Endothelial cell of umbilical vein (primary cell): ENCODE measurements around the gene NIF3L1. TPM values are rescaled to one million over a fixed set of nuclear protein-coding genes. Genes with fewer than 3 reads are reported as not detected.

Source experiments
- BruUV-seq: library from RNA; stranded (reverse); fragments of 400-500 nt; replicated peaks from 2 replicates; lab custom pipeline; 2021; lab: Mats Ljungman, UMichigan
- CTCF ChIA-PET: fragments of 300-600, 350-600 bp; sonication (Branson Sonifier 250); formaldehyde crosslinking; loops from one replicate; lab custom pipeline; 2021; ENCODE audit warnings: antibody characterized with exemption, inconsistent platforms; lab: Charles Lee
- POLR2A ChIA-PET: fragments of 300-600, 350-600 bp; sonication (Branson Sonifier 250); formaldehyde crosslinking; loops from one replicate; lab custom pipeline; 2021; ENCODE audit warnings: antibody characterized with exemption, inconsistent platforms; lab: Charles Lee
- DNase-seq: peaks from one replicate; pipeline ENCODE4 v3.0.0-alpha.2; 2011; ENCODE audit warnings: low read depth, low spot score
- FAIRE-seq: peaks from 2 replicates; lab custom pipeline; 2011; peaks lifted over from hg19 to GRCh38; lab: Jason Lieb, UNC
- H2AFZ ChIP-seq: 2 replicates; pipeline ENCODE4 v1.6.0; 2012; ENCODE audit warnings: low read depth, low read length, control low read depth, inconsistent platforms
- H3K27ac ChIP-seq: 2 replicates; pipeline ENCODE4 v1.5.1; 2011; ENCODE audit warnings: low read depth, mild to moderate bottlenecking, control low read depth, low read length, moderate library complexity; ENCODE audit not compliant: insufficient read depth
- H3K27me3 ChIP-seq, 2 experiments: 2 replicates each; pipeline versions ENCODE4 v1.6.0 to v1.6.1; 2011; ENCODE audit warnings: low read length in 2 of 2, mixed read lengths in 1 of 2; ENCODE audit not compliant: control insufficient read depth in 2 of 2, insufficient read depth in 2 of 2
- H3K36me3 ChIP-seq, 2 experiments: 2 replicates in 1 of 2; 3 replicates in 1 of 2; pipeline ENCODE4 v1.5.1; 2011; ENCODE audit warnings: low read length in 2 of 2, mild to moderate bottlenecking in 1 of 2, moderate library complexity in 1 of 2; ENCODE audit not compliant: control insufficient read depth in 2 of 2, insufficient read depth in 2 of 2; ENCODE audit errors: extremely low read depth in 1 of 2
- H3K4me1 ChIP-seq: 3 replicates; pipeline ENCODE4 v1.5.1; 2011; ENCODE audit warnings: mild to moderate bottlenecking, low read length; ENCODE audit not compliant: control insufficient read depth, insufficient read depth; ENCODE audit errors: extremely low read depth
- H3K4me2 ChIP-seq: 2 replicates; pipeline ENCODE4 v1.6.1; 2011; ENCODE audit warnings: low read length, control low read depth, mixed read lengths; ENCODE audit not compliant: insufficient read depth
- H3K4me3 ChIP-seq, 3 experiments: fragments of 200-600 bp in 1 of 3; sonication (generic), shearing (Covaris generic) in 1 of 3; replicated peaks in 1 of 3; 2 replicates each; pipeline ENCODE4 v1.5.1; 2011 to 2016; ENCODE audit warnings: control low read depth in 3 of 3, low read length in 3 of 3, mild to moderate bottlenecking in 2 of 3, inconsistent platforms in 1 of 3, low read depth in 1 of 3, moderate library complexity in 1 of 3; ENCODE audit not compliant: insufficient read depth in 1 of 3
- H3K79me2 ChIP-seq: 2 replicates; pipeline ENCODE4 v1.6.0; 2012; ENCODE audit warnings: low read length, inconsistent platforms; ENCODE audit not compliant: control insufficient read depth, insufficient read depth
- H3K9ac ChIP-seq: replicated peaks from 2 replicates; pipeline ENCODE3; 2011; ENCODE audit warnings: low read length, control low read depth; ENCODE audit not compliant: insufficient read depth; ENCODE audit errors: extremely low read depth
- H3K9me1 ChIP-seq: replicated peaks from 3 replicates; pipeline ENCODE4 v1.6.0; 2011; ENCODE audit warnings: mild to moderate bottlenecking, low read length; ENCODE audit not compliant: control insufficient read depth, insufficient read depth; ENCODE audit errors: extremely low read depth
- H3K9me3 ChIP-seq: replicated peaks from 2 replicates; pipeline ENCODE4 v1.5.1; 2012; ENCODE audit warnings: low read length, inconsistent platforms; ENCODE audit not compliant: control insufficient read depth, insufficient read depth
- H4K20me1 ChIP-seq: replicated peaks from 2 replicates; pipeline ENCODE3; 2011; ENCODE audit warnings: mild to moderate bottlenecking, low read length; ENCODE audit not compliant: control insufficient read depth, insufficient read depth; ENCODE audit errors: extremely low read depth
- EZH2 ChIP-seq: IDR thresholded peaks from 2 replicates; pipeline ENCODE4 v1.6.1; 2012; ENCODE audit warnings: borderline replicate concordance, low read depth, mild to moderate bottlenecking, moderate library complexity, low read length, inconsistent platforms; ENCODE audit not compliant: severe bottlenecking
- POLR2A ChIP-seq: IDR thresholded peaks from 2 replicates; pipeline ENCODE4 v1.6.1; 2012; ENCODE audit warnings: low read depth, mild to moderate bottlenecking, control low read depth, low read length
- POLR2AphosphoS5 ChIP-seq: IDR thresholded peaks from 2 replicates; pipeline ENCODE4 v1.6.1; 2012; ENCODE audit warnings: low read depth, mild to moderate bottlenecking, control low read depth, low read length, moderate library complexity; ENCODE audit not compliant: insufficient read depth
- dilution Hi-C: fragments of 300-500 bp; cut with MboI; formaldehyde crosslinking; loops from one replicate; pipeline ENCODE4 v1.15.0; 2019; ENCODE audit warnings: low sequenced_read_pairs; ENCODE audit not compliant: extremely low pct_ligation_motif_present
- intact Hi-C: fragments of 100-400 bp; cut with micrococcal nuclease; formaldehyde crosslinking; loops from one replicate; pipeline ENCODE4 v1.10.0; 2022
- polyA plus RNA-seq, 4 experiments: library from polyadenylated mRNA; depleted of rRNA in 3 of 4; stranded (reverse) in 3 of 4; unstranded in 1 of 4; fragments of >200 nt; gene quantifications; 2 replicates each; pipeline versions ENCODE4 v1.2.1 to v1.2.3, GENCODE V29; 2011 to 2012; ENCODE audit warnings: missing spikeins in 1 of 4
- total RNA-seq: library from RNA; stranded (reverse); gene quantifications from 2 replicates; pipeline ENCODE4 v1.2.3, GENCODE V29; 2021
- TF ChIP-seq, protein P1 (sequence below), 2 donors: IDR thresholded peaks; 1 replicate in 1 of 2; 2 replicates in 1 of 2; pipeline ENCODE4 v1.5.1; 2011; ENCODE audit warnings: low read length in 2 of 2, mild to moderate bottlenecking in 2 of 2, moderate library complexity in 2 of 2, control low read depth in 1 of 2, inconsistent platforms in 1 of 2, low read depth in 1 of 2; ENCODE audit not compliant: insufficient read depth in 1 of 2; ENCODE audit errors: extremely low read depth in 1 of 2

Gene NIF3L1
- total and polyA plus RNA-seq, 2 donors (not counting 3 experiments of a cell fraction or from before 2014, with no cell fraction given) = 16.3 to 37.5 TPM

DNA sequence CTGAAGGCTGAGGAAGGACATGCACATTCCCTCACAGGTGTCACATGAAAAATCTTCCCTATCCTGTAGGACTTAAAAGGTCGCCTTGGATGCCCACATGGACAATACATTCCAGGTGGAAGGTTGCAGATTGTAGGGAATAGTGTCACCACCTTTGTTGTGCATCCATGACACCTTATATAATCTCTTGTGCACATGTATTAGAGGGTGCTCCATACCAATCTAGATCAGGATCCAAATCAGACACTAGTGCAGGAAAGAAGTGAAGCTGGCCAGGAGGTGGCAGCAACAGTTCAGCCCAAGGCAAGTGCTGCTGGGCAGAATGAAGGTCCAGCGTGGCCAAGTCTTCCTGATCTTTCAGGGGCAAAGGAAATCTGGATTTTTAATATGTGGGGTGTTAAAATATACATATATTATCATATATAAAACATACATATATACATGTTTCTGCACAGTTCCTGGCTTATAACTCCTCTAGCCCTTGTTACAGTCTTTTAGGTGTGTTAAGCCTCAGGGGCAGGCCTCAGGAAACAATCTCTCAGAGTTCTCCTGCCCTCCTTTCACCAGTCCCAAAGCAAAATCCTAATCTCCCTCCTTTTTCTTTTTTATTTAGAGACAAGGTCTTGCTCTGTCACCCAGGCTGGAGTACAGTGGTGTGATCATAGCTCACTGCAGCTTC is 16.6 kb downstream of the NIF3L1 start:
- peaks cover 1 to 2% of the 10 kb centered on the region in 2 experiments for H3K36me3 ChIP-seq
- peak; percentile 92 for FAIRE-seq
- intact Hi-C loops = loop anchor here (1.0 to 10.0 kb wide), 5 partner anchors 164 to 459 kb away; no protein-coding TSS in a partner anchor

More for the DNA sequence above, 16.6 kb downstream of the NIF3L1 start:
- no TSS peak for BruUV-seq
- H3K9ac ChIP-seq = no peak overlapping the region
- H3K9me1 ChIP-seq = no peaks in the 10 kb centered on the region
- H3K9me3 ChIP-seq = no peaks in the 10 kb centered on the region
- no peak overlapping the region for H3K4me2 ChIP-seq
- no peak overlapping the region for H2AFZ ChIP-seq
- CTCF ChIA-PET = interaction anchor here (0.6 to 6.1 kb wide), 24 partner anchors 9 to 458 kb away, joined by 3 to 124 read pairs (median 5); partner anchors contain the start of genes CASP10 and NIF3L1
- H3K27ac ChIP-seq = no peak overlapping the region
- H4K20me1 ChIP-seq = no peaks in the 10 kb centered on the region
- peak; percentile 76 for DNase-seq
- POLR2A ChIA-PET = no interaction called here
- H3K27me3 ChIP-seq = no peaks in the 10 kb centered on the region
- TF ChIP-seq POLR2A = peak; percentile 26
- TF ChIP-seq, protein P1, sequence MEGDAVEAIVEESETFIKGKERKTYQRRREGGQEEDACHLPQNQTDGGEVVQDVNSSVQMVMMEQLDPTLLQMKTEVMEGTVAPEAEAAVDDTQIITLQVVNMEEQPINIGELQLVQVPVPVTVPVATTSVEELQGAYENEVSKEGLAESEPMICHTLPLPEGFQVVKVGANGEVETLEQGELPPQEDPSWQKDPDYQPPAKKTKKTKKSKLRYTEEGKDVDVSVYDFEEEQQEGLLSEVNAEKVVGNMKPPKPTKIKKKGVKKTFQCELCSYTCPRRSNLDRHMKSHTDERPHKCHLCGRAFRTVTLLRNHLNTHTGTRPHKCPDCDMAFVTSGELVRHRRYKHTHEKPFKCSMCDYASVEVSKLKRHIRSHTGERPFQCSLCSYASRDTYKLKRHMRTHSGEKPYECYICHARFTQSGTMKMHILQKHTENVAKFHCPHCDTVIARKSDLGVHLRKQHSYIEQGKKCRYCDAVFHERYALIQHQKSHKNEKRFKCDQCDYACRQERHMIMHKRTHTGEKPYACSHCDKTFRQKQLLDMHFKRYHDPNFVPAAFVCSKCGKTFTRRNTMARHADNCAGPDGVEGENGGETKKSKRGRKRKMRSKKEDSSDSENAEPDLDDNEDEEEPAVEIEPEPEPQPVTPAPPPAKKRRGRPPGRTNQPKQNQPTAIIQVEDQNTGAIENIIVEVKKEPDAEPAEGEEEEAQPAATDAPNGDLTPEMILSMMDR (IDR thresholded peaks at IDR 0.05; ENCODE audit: extremely low read depth in 1 of 2, insufficient read depth in 1 of 2, low read depth in 1 of 2, low read length in 2 of 2) = peak; percentile 73 to 75
- TF ChIP-seq POLR2AphosphoS5 = peak; percentile 26
- no peak for TF ChIP-seq EZH2
- dilution Hi-C loops = loop anchor here (25.0 kb wide), 1 partner anchor 282 kb away; the partner anchor contains the start of gene CASP10
- no peak overlapping the region for H3K4me3 ChIP-seq
- no peaks in the 10 kb centered on the region for H3K4me1 ChIP-seq
- H3K79me2 ChIP-seq = no peaks in the 10 kb centered on the region
